Measurements from ENCODE around the gene SNX10. TPM values are rescaled to one million over a fixed set of nuclear protein-coding genes. Genes with fewer than 3 reads are reported as not detected.

Gene SNX10
- total and polyA plus RNA-seq, 2 of the 8 experiments (the other 6 are each of a cell fraction or from before 2014, with no cell fraction given) = 4.4 to 9.6 TPM

GRCh38 chr7:26374647-26375373 is 83.1 kb downstream of the SNX10 start:
- Histone ChIP-seq H4K5ac (ENCODE audit: insufficient read length, low read depth, low read length) (no peak overlapping the region), H2BK12ac (ENCODE audit: low read depth, low read length) (no peak overlapping the region), H4K8ac (ENCODE audit: extremely low read depth, insufficient read depth, low read length) (no peak overlapping the region), H3K4me1 (replicated peaks in 1 of 4; ENCODE audit: control insufficient read depth in 3 of 4, insufficient read depth in 4 of 4, low read length in 3 of 4) (peaks cover 0 to 2% (median 0%) of the 10 kb centered on the region in 4 experiments; a peak in 2 of 7 replicates), H3K9ac (replicated peaks in 1 of 4; ENCODE audit: extremely low read depth in 1 of 4, low read depth in 3 of 4, low read length in 3 of 4) (no peak overlapping the region), H3K4me2 (ENCODE audit: insufficient read depth in 1 of 2, low read depth in 2 of 2, low read length in 2 of 2) (peak overlapping the region; percentile 37 to 65; a peak in 3 of 4 replicates), H3K36me3 (ENCODE audit: control insufficient read depth in 2 of 4, insufficient read depth in 4 of 4, low read length in 3 of 4) (no peaks in the 10 kb centered on the region), H2AFZ (ENCODE audit: low read length) (no peak overlapping the region), H4K20me1 (replicated peaks in 1 of 2; ENCODE audit: control insufficient read depth in 1 of 2, insufficient read depth in 2 of 2, low read length in 2 of 2) (no peaks in the 10 kb centered on the region), H3K18ac (ENCODE audit: extremely low read depth, low read length) (no peak overlapping the region), H3K56ac (replicated peaks; ENCODE audit: insufficient read length, low read depth, low read length) (no peak overlapping the region), H3K79me1 (ENCODE audit: low read depth, low read length) (no peaks in the 10 kb centered on the region), H2BK120ac (replicated peaks; ENCODE audit: low read depth, low read length) (no peak overlapping the region), H3K23ac (ENCODE audit: insufficient read length) (no peak overlapping the region), H3K4ac (replicated peaks; ENCODE audit: insufficient read length, low read depth, low read length) (no peak overlapping the region), H2BK5ac (ENCODE audit: low read depth, low read length) (no peak overlapping the region), H2BK15ac (ENCODE audit: low read length) (no peak overlapping the region), H3K4me3 (ENCODE audit: extremely low read depth in 1 of 4, insufficient read depth in 2 of 4, low read depth in 3 of 4, low read length in 4 of 4) (peak overlapping the region in 1 of 4 experiments; percentile 89; a peak in 2 of 8 replicates), H3K14ac (ENCODE audit: insufficient read length) (no peak overlapping the region), H3K9me3 (ENCODE audit: insufficient read depth in 2 of 2, low read depth in 1 of 2, low read length in 1 of 2) (no peaks in the 10 kb centered on the region), H3K27me3 (replicated peaks in 1 of 4; ENCODE audit: control insufficient read depth in 3 of 4, extremely low read depth in 1 of 4, insufficient read depth in 3 of 4, low read length in 3 of 4) (no peaks in the 10 kb centered on the region), H3K79me2 (ENCODE audit: control insufficient read depth in 1 of 2, insufficient read depth in 2 of 2, low read length in 2 of 2) (no peaks in the 10 kb centered on the region), H2AK5ac (ENCODE audit: low read depth, low read length) (no peak overlapping the region), H4K91ac (replicated peaks; ENCODE audit: insufficient read length, low read length) (no peak overlapping the region), H2BK20ac (ENCODE audit: low read length) (no peak overlapping the region), H3K23me2 (ENCODE audit: low read depth, low read length) (peaks cover 2% of the 10 kb centered on the region; the same call in 1 of the 2 replicates), H3K27ac (ENCODE audit: low read depth, low read length) (no peak overlapping the region)
- DNase-seq (ENCODE audit: low read depth in 1 of 2, low spot score in 2 of 2) (no peak), FAIRE-seq (no peak)
- WGBS, 2 experiments (ENCODE audit: extremely low coverage in 1 of 2, insufficient coverage in 1 of 2, insufficient read length in 1 of 2, insufficient replicate concordance in 2 of 2, low coverage in 1 of 2, low lambda C conversion rate in 2 of 2, missing lambda C conversion rate in 1 of 2) = 39% methylated on average over 6 of the region's 6 CpGs; no CpG with 5 or more reads in 1 of the 2 experiments
- ChIA-PET CTCF (ENCODE audit: partially characterized antibody) (interaction anchor here (0.6 to 2.4 kb wide), 9 partner anchors 9 to 482 kb away, joined by 3 to 11 read pairs (median 4); no protein-coding TSS in a partner anchor), POLR2A (ENCODE audit: partially characterized antibody) (interaction anchor here (0.8 to 1.1 kb wide), 2 partner anchors 44 to 285 kb away, joined by 3 read pairs; no protein-coding TSS in a partner anchor)
- TF ChIP-seq BACH1 (IDR thresholded peaks at IDR 0.05; ENCODE audit: low read length) = no peak
- TF ChIP-seq BRCA1 (IDR thresholded peaks at IDR 0.05; ENCODE audit: low read depth, low read length) = no peak
- no peak for TF ChIP-seq JUND (IDR thresholded peaks at IDR 0.05; ENCODE audit: low read length)
- no peak for TF ChIP-seq CHD2 (IDR thresholded peaks at IDR 0.05; ENCODE audit: low read length)
- TF ChIP-seq EZH2 (IDR thresholded peaks at IDR 0.05; ENCODE audit: low read depth, low read length, severe bottlenecking) = no peak
- no peak for TF ChIP-seq POLR2AphosphoS5 (IDR thresholded peaks at IDR 0.05; ENCODE audit: low read depth, low read length)
- TF ChIP-seq MAFK (IDR thresholded peaks at IDR 0.05; ENCODE audit: low read depth, low read length) = no peak
- no peak for TF ChIP-seq HDAC2 (IDR thresholded peaks at IDR 0.05; ENCODE audit: borderline replicate concordance in 1 of 2, low read depth in 2 of 2, low read length in 2 of 2)
- TF ChIP-seq KDM1A (IDR thresholded peaks at IDR 0.05; ENCODE audit: borderline replicate concordance, low read length) = no peak
- no peak for TF ChIP-seq SIX5 (IDR thresholded peaks at IDR 0.05; ENCODE audit: low read depth, low read length)
- TF ChIP-seq USF2 (IDR thresholded peaks at IDR 0.05; ENCODE audit: low read length) = no peak
- no peak for TF ChIP-seq SRF (IDR thresholded peaks at IDR 0.05; ENCODE audit: low read depth, low read length)

Measured in H1 (cell line).